ENCODE results near the gene CBR3. TPM values are rescaled to one million over a fixed set of nuclear protein-coding genes. Genes with fewer than 3 reads are reported as not detected.
"Not testable (repeated sequence)": the region's sequence is repeated elsewhere in the genome, so short reads cannot be mapped to it uniquely, and the experiment has no call there.

Gene CBR3
- total RNA-seq, 1 donor from 2014 or later = 4.3 TPM

DNA sequence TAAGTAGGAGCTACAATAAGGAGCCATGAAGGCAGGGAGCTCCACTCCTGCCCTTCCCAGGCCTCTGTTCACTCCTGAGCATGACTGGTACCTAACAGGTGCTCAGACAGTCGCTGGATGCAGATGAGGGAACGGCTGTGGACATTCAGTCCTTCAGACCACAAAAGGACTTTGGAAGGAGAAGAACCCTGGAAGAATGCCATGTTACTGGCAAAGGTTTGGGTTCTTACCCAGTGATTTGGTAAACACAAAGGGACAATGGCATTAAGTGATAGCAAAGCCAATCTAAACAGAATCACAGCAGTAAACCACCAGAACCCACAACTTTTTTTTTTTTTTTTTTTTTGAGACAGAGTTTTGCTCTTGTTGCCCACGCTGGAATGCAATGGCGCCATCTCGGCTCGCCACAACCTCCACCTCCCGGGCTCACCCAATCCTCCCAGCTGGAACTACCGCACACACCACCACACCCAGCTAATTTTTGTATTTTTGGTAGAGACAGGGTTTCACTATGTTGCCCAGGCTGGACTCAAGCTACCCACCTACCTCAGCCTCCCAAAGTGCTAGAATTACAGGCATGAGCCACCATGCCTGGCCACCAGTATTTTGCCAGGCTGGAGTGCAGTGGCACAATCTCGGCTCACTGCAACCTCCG lies 7.5 kb upstream of the CBR3 start:
- Histone ChIP-seq H3K27me3 (ENCODE audit: low read depth) (no peaks in the 10 kb centered on the region), H3K27ac (no peak overlapping the region), H3K4me3 (no peak overlapping the region), H3K36me3 (no peaks in the 10 kb centered on the region), H3K4me1 (peaks cover 10% of the 10 kb centered on the region), H3K9me3 (no peaks in the 10 kb centered on the region)
- intact Hi-C loops (cut with DNase I) = no loop called here
- no peak for ATAC-seq
- TF ChIP-seq, protein P1, sequence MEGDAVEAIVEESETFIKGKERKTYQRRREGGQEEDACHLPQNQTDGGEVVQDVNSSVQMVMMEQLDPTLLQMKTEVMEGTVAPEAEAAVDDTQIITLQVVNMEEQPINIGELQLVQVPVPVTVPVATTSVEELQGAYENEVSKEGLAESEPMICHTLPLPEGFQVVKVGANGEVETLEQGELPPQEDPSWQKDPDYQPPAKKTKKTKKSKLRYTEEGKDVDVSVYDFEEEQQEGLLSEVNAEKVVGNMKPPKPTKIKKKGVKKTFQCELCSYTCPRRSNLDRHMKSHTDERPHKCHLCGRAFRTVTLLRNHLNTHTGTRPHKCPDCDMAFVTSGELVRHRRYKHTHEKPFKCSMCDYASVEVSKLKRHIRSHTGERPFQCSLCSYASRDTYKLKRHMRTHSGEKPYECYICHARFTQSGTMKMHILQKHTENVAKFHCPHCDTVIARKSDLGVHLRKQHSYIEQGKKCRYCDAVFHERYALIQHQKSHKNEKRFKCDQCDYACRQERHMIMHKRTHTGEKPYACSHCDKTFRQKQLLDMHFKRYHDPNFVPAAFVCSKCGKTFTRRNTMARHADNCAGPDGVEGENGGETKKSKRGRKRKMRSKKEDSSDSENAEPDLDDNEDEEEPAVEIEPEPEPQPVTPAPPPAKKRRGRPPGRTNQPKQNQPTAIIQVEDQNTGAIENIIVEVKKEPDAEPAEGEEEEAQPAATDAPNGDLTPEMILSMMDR (IDR thresholded peaks at IDR 0.05) = no peak
- DNase-seq = no peak

- ATAC-seq (no peak), DNase-seq (no peak)
- H3K27ac ChIP-seq = no peak overlapping the region
- no peaks in the 10 kb centered on the region for H3K9me3 ChIP-seq
- intact Hi-C loops (cut with DNase I) = no loop called here
- H3K4me1 ChIP-seq = peaks cover 10% of the 10 kb centered on the region
- H3K27me3 ChIP-seq (ENCODE audit: low read depth) = no peaks in the 10 kb centered on the region
- no peaks in the 10 kb centered on the region for H3K36me3 ChIP-seq
- TF ChIP-seq, protein P1 (IDR thresholded peaks at IDR 0.05) = no peak
- no peak overlapping the region for H3K4me3 ChIP-seq
Observed at GRCh38 chr21:36127977-36128376, 6.9 kb upstream of the CBR3 start.

- DNase-seq (no peak), ATAC-seq (no peak)
- no peaks in the 10 kb centered on the region for H3K36me3 ChIP-seq
- H3K9me3 ChIP-seq = no peaks in the 10 kb centered on the region
- peaks cover 12% of the 10 kb centered on the region for H3K4me1 ChIP-seq
- TF ChIP-seq, protein P1 (IDR thresholded peaks at IDR 0.05) = no peak
- intact Hi-C loops (cut with DNase I) = no loop called here
- H3K27ac ChIP-seq = no peak overlapping the region
- no peak overlapping the region for H3K4me3 ChIP-seq
- H3K27me3 ChIP-seq (ENCODE audit: low read depth) = no peaks in the 10 kb centered on the region
Observed at GRCh38 chr21:36129219-36129618, 5.7 kb upstream of the CBR3 start.

GRCh38 chr21:36130414-36130762 lies 4.5 kb upstream of the CBR3 start:
- H3K4me1 ChIP-seq = peaks cover 24% of the 10 kb centered on the region
- H3K9me3 ChIP-seq; H3K27ac ChIP-seq; ATAC-seq; DNase-seq; H3K27me3 ChIP-seq (ENCODE audit: low read depth); H3K36me3 ChIP-seq; intact Hi-C loops (cut with DNase I): not testable (repeated sequence)
- H3K4me3 ChIP-seq = peak overlapping the region; percentile 52

DNA sequence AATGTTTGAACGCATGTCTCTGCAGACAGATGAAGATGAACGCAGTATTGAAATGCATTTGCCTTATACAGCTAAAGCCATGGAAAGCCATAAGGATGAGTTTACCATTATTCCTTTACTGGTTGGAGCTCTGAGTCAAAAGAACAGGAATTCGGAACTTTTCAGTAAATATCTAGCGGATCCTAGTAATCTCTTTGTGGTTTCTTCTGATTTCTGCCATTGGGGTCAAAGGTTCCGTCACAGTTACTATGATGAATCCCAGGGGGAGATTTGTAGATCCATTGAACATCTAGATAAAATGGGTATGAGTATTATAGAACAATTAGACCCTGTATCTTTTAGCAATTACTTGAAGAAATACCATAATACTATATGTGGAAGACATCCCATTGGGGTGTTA lies 4.0 kb upstream of the CBR3 start:
- ATAC-seq, H3K36me3 ChIP-seq, H3K4me3 ChIP-seq: not testable (repeated sequence)

DNA sequence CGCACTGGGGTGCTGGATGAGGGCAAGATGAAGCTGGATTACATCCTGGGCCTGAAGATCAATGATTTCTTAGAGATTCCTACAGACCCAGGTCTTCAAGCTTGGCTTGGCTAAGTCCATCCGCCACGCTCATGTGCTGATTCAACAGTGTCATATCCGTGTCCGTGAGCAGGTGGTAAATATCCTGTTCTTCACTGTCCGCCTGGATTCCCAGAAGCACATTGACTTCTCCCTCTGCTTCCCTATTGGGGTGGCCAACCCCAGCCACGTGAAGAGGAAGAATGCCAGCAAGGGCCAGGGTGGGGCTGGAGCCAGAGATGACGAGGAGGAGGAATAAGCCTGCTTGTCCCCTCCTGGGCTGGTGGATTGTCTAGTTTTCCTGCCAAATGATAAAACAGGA lies 2.2 kb upstream of the CBR3 start:
- no peaks in the 10 kb centered on the region for H3K36me3 ChIP-seq
- no peak overlapping the region for H3K27ac ChIP-seq
- intact Hi-C loops (cut with DNase I) = no loop called here
- H3K9me3 ChIP-seq = no peaks in the 10 kb centered on the region
- DNase-seq (no peak), ATAC-seq (no peak)
- TF ChIP-seq, protein P1 (IDR thresholded peaks at IDR 0.05) = no peak
- H3K4me1 ChIP-seq = peaks cover 23% of the 10 kb centered on the region
- no peaks in the 10 kb centered on the region for H3K27me3 ChIP-seq (ENCODE audit: low read depth)
- H3K4me3 ChIP-seq = no peak overlapping the region

More for the DNA sequence above, 4.0 kb upstream of the CBR3 start:
- H3K9me3 ChIP-seq; DNase-seq; intact Hi-C loops (cut with DNase I); H3K27me3 ChIP-seq (ENCODE audit: low read depth); H3K27ac ChIP-seq: not testable (repeated sequence)
- peaks cover 21% of the 10 kb centered on the region for H3K4me1 ChIP-seq
